HG03565 (cell line): ENCODE results near the gene FBXO38.

Experiments
- ATAC-seq: cut with Tn5 transposase; IDR thresholded peaks from one replicate; pipeline ENCODE4 v1.9.1; 2021; ENCODE audit warnings: mild to moderate bottlenecking, moderate library complexity; ENCODE audit not compliant: unreplicated experiment

Gene FBXO38

DNA sequence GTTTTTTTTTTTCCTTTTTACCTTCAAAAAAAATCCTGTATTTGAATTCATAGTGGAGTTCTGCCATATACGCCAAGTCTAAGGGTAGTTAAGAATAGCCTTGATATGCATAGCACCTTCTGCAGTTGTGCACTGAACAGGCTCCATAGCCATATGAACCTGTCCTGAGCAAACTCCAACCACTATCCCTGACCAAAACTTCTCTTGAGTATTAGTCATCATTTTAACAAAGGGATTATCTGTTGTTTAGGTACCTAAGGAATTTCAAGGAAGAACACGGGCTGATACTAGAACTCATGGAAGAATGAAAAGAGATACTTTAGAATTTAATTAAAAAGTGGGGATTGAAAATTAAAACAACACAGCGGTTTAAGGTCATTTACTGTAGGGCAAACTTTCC lies 1.9 kb upstream of the FBXO38 start:
- no peak for ATAC-seq

- ATAC-seq, result no peak
Measured at GRCh38 chr5:148382961-148383360, 797 bp upstream of the FBXO38 start.

GRCh38 chr5:148384380-148384737 lies 601 bp downstream of the FBXO38 start:
- peak; percentile 22 for ATAC-seq

GRCh38 chr5:148385094-148385493 lies 1.3 kb downstream of the FBXO38 start:
- ATAC-seq, result no peak

DNA sequence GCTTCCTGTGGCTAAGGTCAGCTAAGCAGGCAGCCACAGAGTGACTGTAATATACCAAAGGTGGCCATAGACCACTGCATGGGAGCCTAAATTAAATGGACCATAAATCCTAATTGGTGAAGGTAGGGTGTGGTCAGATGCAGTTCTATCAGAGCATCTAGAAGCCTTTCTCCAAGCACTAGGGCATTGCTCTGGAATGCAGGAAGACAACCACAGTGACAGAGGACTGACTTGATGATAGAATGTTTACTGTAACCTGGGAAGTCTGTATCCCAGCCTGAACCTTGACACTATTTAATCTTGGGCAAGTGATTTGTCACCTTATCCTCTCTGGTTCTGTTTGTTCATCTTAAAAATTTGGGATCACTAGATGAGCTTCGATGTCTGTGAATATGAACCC lies 2.3 kb downstream of the FBXO38 start:
- ATAC-seq, result no peak

- no peak for ATAC-seq
Measured at GRCh38 chr5:148387325-148387724, 3.6 kb downstream of the FBXO38 start.

DNA sequence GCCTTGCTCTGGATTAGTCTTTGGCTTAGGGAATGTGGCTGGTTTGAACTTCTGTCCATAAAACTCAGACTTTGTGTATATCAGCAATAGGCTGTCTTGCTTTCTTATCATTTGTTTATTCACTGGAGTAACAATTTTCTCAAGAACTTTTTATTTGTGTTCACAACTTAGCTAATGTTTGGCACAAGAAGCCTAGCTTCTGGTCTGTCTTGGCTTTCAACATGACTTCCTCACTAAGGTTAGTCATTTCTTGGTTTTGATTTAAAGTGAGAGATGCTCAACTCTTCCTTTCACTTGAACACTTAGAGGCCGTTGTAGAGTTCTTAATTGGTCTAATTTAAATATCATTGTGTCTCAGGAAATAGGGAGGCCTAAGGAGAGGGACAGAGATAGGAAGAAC lies 4.9 kb downstream of the FBXO38 start:
- peak; percentile 46 for ATAC-seq

- ATAC-seq, result no peak
Measured at GRCh38 chr5:148390914-148391313, 7.2 kb downstream of the FBXO38 start.

DNA sequence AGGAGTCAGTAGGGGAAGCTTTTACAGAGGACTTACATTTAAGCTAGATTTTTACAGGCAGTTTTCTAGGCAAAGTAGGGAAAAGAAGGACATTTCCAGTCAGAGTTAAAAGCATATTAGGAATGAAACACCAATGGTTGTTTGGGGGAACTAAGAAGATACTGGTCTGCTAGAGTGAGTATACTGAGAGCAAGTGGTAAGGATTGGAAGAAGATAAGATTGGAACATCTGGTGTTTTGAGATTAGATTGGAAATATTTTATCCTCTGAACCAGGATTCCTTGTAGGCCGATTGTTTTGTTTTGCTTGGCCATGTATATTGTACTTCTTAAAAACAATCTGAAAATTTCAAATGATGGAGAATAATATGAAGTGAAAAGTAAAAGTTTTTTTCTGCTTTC lies 7.7 kb downstream of the FBXO38 start:
- no peak for ATAC-seq

GRCh38 chr5:148393390-148393741 lies 9.6 kb downstream of the FBXO38 start:
- no peak for ATAC-seq

DNA sequence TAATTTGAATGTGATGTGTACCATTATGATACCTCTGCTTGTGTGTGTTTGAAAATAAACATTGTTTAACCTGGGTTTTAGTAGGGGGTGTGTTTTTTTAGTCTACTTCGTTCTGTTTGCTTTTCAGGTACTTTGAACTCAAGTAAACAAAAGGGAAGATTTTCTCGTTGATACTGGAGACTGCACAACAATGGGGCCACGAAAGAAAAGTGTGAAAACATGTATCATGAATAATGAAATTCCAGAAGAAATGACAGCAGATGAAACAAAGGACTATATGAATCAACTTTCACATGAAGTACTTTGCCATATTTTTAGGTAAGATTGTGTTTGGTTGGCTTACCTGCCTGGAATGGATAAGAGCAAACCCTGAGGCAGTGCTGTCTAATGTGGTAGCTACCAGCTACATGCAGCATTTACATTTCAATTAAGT lies 10.8 kb downstream of the FBXO38 start:
- ATAC-seq, result no peak

DNA sequence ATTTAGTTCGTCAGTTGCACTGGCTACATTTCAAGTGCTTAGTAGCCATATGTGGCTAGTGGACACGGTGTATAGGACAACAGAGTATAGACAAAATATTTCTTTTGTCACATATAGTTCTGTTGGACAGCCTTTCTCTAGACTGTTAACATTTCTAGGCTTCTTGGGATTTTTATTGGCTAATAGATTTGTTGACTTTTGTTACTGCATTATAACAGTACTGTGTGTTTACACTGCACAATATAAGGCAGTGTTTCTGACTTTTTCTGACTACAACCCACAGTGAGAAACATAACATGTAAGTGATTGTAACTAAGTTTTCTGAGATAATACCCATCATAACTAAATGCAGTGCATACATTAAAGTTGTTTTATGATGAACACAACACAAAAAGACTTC lies 11.3 kb downstream of the FBXO38 start:
- no peak for ATAC-seq

GRCh38 chr5:148397968-148398595 lies 14.3 kb downstream of the FBXO38 start:
- ATAC-seq, result no peak

DNA sequence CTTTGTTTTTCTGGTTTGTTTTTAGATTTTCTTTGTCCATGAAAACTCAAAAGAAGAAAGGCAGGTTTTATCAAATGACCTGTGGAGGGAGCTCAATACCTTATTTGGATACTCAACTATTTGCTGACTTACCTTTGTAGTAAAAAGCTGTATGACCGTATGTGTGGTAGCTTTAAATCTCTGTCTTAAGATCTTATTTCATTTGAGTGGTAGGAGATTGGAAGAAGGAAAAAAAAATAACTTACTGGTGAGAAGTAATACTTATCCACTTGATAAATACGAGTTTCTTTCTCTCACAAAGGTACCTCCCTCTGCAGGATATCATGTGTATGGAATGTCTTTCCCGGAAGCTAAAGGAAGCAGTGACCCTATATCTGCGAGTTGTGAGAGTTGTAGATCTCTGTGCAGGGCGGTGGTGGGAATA lies 15.0 kb downstream of the FBXO38 start:
- no peak for ATAC-seq

DNA sequence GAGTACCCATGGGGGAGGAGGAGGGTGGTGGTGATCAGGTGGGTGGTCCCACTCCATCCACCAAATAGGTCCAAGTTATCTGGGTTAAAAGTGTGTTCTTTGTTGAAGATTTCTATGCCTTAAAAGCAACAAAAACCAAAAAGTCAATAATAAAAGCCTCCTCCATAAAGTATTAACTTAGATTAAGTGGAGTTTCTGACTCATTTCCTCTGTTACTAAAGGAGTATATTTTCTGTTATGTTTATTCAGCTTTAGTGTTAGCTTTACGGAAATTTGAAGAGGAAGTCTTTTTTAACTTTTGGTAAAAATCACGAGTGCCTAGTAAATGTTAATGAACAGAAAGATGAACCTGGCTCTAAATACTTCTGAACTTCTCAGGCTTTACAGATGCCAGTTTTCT lies 17.8 kb downstream of the FBXO38 start:
- ATAC-seq, result no peak

GRCh38 chr5:148403344-148403743 lies 19.6 kb downstream of the FBXO38 start:
- peak; percentile 94 for ATAC-seq

GRCh38 chr5:148406406-148406805 lies 22.6 kb downstream of the FBXO38 start:
- ATAC-seq, result no peak

DNA sequence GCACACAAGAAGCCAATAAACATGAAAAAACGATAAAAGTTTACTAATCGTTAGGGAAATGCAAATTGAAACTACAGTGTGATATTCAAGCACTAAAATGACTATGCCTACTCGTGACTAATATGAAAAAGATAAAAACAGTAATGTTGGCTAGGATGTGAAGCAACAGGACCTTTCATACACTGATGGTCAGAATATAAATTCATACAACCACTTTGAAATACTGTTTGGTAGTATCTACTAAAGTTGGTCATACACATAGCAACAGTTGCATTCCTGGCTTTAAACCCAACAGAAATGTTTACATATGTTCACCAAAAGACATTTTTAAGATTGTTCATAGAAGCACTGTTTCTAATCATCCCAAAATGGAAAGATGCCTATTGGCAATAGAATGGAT lies 24.3 kb downstream of the FBXO38 start:
- ATAC-seq, result no peak

GRCh38 chr5:148412124-148412523 lies 28.4 kb downstream of the FBXO38 start:
- no peak for ATAC-seq

DNA sequence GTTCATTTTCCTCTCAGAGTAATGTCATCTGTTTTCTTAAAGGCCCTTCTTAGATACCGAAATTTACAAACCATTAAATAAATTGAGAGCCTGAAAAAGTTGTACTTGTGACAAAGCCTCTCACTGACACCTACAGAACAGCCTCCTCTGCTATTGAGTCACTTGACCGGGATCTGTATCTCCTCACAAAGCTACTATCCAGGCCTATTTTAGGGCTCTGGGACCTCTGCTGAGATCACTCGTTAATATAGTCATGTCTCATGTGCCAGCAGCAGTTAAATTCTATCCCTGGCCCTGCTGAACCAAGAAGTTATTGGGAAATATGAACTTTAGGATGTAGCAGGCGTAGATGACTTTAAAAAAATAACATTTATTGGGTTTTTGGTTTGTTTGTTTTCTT lies 31.1 kb downstream of the FBXO38 start:
- no peak for ATAC-seq

DNA sequence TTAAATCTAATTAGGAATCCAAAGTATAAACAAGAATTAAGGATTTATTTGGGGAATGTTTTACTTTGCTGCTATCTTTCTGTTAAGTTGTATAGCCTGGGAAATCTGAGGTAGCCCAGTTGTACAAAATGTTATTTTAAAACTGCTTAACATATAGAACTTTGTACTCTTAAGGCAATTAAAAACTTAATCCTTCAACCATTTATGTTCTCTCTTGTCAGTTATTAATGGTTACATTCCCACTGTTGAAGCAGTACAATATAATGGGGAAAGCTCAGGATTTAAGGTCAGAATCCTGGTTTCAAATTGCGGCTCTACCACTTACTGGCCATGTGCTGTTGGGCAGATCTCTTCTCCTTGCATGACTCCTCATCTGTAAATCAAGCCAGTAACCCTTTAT lies 32.7 kb downstream of the FBXO38 start:
- ATAC-seq, result no peak

- ATAC-seq, result no peak
Measured at GRCh38 chr5:148416921-148417320, 33.2 kb downstream of the FBXO38 start.

GRCh38 chr5:148418511-148418910 lies 34.8 kb downstream of the FBXO38 start:
- no peak for ATAC-seq

- ATAC-seq, result no peak
Measured at GRCh38 chr5:148421661-148422060, 37.9 kb downstream of the FBXO38 start.
